WTC11 (cell line): Measurements from ENCODE around the gene FNIP2. TPM values are rescaled to one million over a fixed set of nuclear protein-coding genes. Genes with fewer than 3 reads are reported as not detected.
"Not testable (repeated sequence)": the region's sequence is repeated elsewhere in the genome, so short reads cannot be mapped to it uniquely, and the experiment has no call there.

Experiments
- ATAC-seq: fragments of 200-7000 bp; cut with Tn5 transposase; 2 replicates; pipeline ENCODE4 v1.10.0; 2021; ENCODE audit warnings: mild to moderate bottlenecking, moderate library complexity
- CTCF ChIA-PET: fragments of 300-600 bp; sonication (Branson Sonifier 250); formaldehyde crosslinking; loops from one replicate; lab custom pipeline; 2021; ENCODE audit warnings: antibody characterized with exemption; lab: Charles Lee
- POLR2A ChIA-PET: fragments of 350-600 bp; sonication (Branson Sonifier 250); formaldehyde crosslinking; loops from one replicate; lab custom pipeline; 2021; ENCODE audit warnings: antibody characterized with exemption; lab: Charles Lee
- DNase-seq: peaks from one replicate; pipeline ENCODE4 v3.0.0; 2021; ENCODE audit warnings: low spot score
- H3K27ac Mint-ChIP-seq: 2 replicates; pipeline ENCODE4 v1.8.0; 2021; ENCODE audit warnings: mixed read lengths
- H3K27me3 Mint-ChIP-seq: 2 replicates; pipeline ENCODE4 v1.8.0; 2021; ENCODE audit warnings: low read depth, mild to moderate bottlenecking, moderate library complexity, mixed read lengths
- H3K36me3 Mint-ChIP-seq: 2 replicates; pipeline ENCODE4 v1.8.0; 2021; ENCODE audit warnings: mixed read lengths
- H3K4me1 Mint-ChIP-seq: 2 replicates; pipeline ENCODE4 v1.8.0; 2022; ENCODE audit warnings: mixed read lengths
- H3K4me3 Mint-ChIP-seq: 2 replicates; pipeline ENCODE4 v1.8.0; 2021; ENCODE audit warnings: mild to moderate bottlenecking, moderate library complexity, mixed read lengths
- H3K9me3 Mint-ChIP-seq: 2 replicates; pipeline ENCODE4 v1.8.0; 2021; ENCODE audit warnings: mixed read lengths
- ATF1 ChIP-seq: sonication (generic); formaldehyde crosslinking; IDR thresholded peaks from 2 replicates; pipeline ENCODE4 v1.8.1; 2023; ENCODE audit warnings: mild to moderate bottlenecking, moderate library complexity, missing genetic modification reagents
- FOXK1 ChIP-seq: sonication (generic); formaldehyde crosslinking; IDR thresholded peaks from 2 replicates; pipeline ENCODE4 v1.8.0; 2022; ENCODE audit warnings: mild to moderate bottlenecking, moderate library complexity, missing genetic modification reagents
- GABPB1 ChIP-seq: sonication (generic); formaldehyde crosslinking; IDR thresholded peaks from 2 replicates; pipeline ENCODE4 v1.8.1; 2023; ENCODE audit warnings: mild to moderate bottlenecking, missing genetic modification reagents
- GRHL2 ChIP-seq: fragments of 250-450 bp; sonication (Bioruptor Pico); IDR thresholded peaks from 2 replicates; pipeline ENCODE4 v1.8.0; 2022; ENCODE audit warnings: mild to moderate bottlenecking, moderate library complexity; ENCODE audit not compliant: insufficient replicate concordance, severe bottlenecking
- KAT7 ChIP-seq: sonication (generic); formaldehyde crosslinking; IDR thresholded peaks from 2 replicates; pipeline ENCODE4 v1.8.1; 2023; ENCODE audit warnings: missing genetic modification reagents, mild to moderate bottlenecking, borderline replicate concordance
- ZNF219 ChIP-seq: sonication (generic); formaldehyde crosslinking; IDR thresholded peaks from 2 replicates; pipeline ENCODE4 v1.8.0; 2023; ENCODE audit warnings: missing genetic modification reagents, mild to moderate bottlenecking, borderline replicate concordance
- ZNF423 ChIP-seq: fragments of 250-450 bp; sonication (Bioruptor Pico); IDR thresholded peaks from 2 replicates; pipeline ENCODE4 v2.1.2; 2022; ENCODE audit warnings: mild to moderate bottlenecking, moderate library complexity
- total RNA-seq: library from RNA; stranded (reverse); gene quantifications from 3 replicates; pipeline ENCODE4 v1.2.3, GENCODE V29; 2021
- TF ChIP-seq, protein P1 (sequence below): sonication (generic); formaldehyde crosslinking; IDR thresholded peaks from 2 replicates; pipeline ENCODE4 v1.8.1; 2023; ENCODE audit warnings: mild to moderate bottlenecking, missing genetic modification reagents
- TF ChIP-seq, protein P2 (sequence below): sonication (generic); formaldehyde crosslinking; IDR thresholded peaks from 2 replicates; pipeline ENCODE4 v1.8.0; 2023; ENCODE audit warnings: mild to moderate bottlenecking, missing genetic modification reagents
- TF ChIP-seq, protein P3 (sequence below): fragments of 250-450 bp; sonication (Bioruptor Pico); conservative IDR thresholded peaks from 2 replicates; pipeline ENCODE4 v1.9.0; 2021; ENCODE audit warnings: mild to moderate bottlenecking
- TF ChIP-seq, protein P4 (sequence below): sonication (generic); formaldehyde crosslinking; IDR thresholded peaks from 2 replicates; pipeline ENCODE4 v1.8.0; 2022; ENCODE audit warnings: mild to moderate bottlenecking, missing genetic modification reagents
- TF ChIP-seq, protein P5 (sequence below): fragments of 250-450 bp; sonication (Bioruptor Pico); IDR thresholded peaks from 2 replicates; pipeline ENCODE4 v1.8.0; 2021; ENCODE audit warnings: mild to moderate bottlenecking

Gene FNIP2
- total RNA-seq, 1 experiment from 2014 or later, result 8.6 TPM

DNA sequence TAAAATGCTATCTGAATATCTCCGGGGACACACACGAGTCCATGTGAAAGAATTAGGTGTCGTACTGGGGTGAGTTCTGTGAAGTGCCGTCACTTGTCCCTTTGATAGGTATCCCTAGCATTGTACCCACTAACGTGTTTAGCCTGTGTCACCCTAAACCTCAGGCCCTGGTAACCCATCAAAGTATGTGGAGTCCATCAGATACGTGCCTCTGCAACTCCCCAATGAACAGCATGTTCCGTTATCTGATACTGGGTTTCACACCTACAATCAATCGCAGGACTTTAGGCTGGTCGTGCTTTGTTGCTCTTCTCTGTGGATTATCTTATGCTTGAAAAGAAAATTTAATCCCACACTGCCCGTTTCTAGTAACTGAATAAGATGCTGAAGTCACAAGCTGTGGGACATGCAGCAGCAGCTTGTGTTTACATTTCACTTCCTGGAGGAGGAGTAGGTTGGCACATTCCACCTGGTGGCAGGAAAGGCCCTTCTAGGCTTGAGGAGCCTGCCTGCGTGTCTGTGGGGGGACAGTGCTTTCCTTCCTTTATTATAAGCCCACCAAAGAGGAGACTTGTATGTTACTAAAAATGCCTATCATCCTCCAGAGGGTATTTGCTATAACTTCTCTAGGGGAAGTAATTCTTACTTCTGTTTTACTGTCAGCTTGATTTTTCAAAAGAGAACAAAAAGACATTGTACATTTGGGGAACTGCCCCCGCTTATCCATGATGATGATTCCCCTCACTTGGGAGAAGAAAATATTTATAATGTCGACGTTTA is 127.2 kb downstream of the FNIP2 start (continued):
- TF ChIP-seq ZNF423 (CRISPR knock-in tag) (no peak), KAT7 (CRISPR knock-in tag) (no peak), ATF1 (CRISPR knock-in tag) (no peak)
- TF ChIP-seq, protein P1, sequence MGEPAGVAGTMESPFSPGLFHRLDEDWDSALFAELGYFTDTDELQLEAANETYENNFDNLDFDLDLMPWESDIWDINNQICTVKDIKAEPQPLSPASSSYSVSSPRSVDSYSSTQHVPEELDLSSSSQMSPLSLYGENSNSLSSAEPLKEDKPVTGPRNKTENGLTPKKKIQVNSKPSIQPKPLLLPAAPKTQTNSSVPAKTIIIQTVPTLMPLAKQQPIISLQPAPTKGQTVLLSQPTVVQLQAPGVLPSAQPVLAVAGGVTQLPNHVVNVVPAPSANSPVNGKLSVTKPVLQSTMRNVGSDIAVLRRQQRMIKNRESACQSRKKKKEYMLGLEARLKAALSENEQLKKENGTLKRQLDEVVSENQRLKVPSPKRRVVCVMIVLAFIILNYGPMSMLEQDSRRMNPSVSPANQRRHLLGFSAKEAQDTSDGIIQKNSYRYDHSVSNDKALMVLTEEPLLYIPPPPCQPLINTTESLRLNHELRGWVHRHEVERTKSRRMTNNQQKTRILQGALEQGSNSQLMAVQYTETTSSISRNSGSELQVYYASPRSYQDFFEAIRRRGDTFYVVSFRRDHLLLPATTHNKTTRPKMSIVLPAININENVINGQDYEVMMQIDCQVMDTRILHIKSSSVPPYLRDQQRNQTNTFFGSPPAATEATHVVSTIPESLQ (CRISPR knock-in tag), result no peak

DNA sequence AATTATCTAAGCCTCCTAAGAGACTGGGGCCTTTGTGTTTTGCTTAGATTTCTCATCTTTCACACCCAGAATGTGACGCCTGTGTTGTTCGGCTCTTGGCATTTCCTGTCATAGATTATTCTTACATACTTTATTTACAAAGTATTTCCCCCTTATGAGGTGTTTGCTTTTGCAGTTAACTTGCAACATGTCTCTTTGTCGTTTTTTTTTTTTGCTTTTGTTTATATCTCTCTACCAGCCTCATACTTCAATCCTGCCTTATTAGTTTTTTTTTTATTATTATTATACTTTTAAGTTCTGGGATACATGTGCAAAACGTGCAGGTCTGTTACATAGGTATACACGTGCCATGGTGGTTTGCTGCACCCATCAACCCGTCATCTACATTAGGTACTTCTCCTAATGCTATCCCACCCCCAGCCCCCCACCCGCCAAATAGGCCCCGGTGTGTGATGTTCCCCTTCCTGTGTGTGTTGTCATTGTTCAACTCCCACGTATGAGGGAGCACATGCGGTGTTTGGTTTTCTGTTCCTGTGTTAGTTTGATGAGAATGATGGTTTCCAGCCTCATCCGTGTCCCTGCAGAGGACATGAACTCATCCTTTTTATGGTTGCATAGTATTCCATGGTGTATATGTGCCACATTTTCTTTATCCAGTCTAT is 127.9 kb downstream of the FNIP2 start:
- CTCF ChIA-PET, result interaction anchor here (1.0 to 1.4 kb wide), 4 partner anchors 9 to 305 kb away, joined by 3 to 5 read pairs (median 4); no protein-coding TSS in a partner anchor
- H3K4me1 Mint-ChIP-seq, result peaks cover 20% of the 10 kb centered on the region
- POLR2A ChIA-PET, DNase-seq, H3K27me3 Mint-ChIP-seq, ATAC-seq, H3K4me3 Mint-ChIP-seq: not testable (repeated sequence)
- peak overlapping the region; percentile 34; the same call in 1 of the 2 replicates for H3K27ac Mint-ChIP-seq
- H3K9me3 Mint-ChIP-seq, result peaks cover 11% of the 10 kb centered on the region; the same call in 1 of the 2 replicates
- peaks cover 18% of the 10 kb centered on the region for H3K36me3 Mint-ChIP-seq

DNA sequence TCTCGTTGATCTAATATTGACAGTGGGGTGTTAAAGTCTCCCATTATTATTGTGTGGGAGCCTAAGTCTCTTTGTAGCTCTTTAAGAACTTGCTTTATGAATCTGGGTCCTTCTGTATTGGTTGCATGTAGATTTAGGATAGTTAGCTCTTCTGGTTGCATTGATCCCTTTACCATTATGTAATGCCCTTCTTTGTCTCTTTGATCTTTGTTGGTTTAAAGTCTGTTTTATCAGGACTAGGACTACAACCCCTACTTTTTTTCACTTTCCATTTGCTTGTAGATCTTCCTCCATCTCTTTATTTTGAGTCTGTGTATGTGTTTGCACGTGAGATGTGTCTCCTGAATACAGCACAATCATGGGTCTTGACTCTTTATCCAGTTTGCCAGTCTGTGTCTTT is 131.6 kb downstream of the FNIP2 start:
- peaks cover 22% of the 10 kb centered on the region for H3K36me3 Mint-ChIP-seq
- POLR2A ChIA-PET, CTCF ChIA-PET, H3K4me3 Mint-ChIP-seq, H3K27me3 Mint-ChIP-seq, ATAC-seq, DNase-seq, H3K27ac Mint-ChIP-seq: not testable (repeated sequence)
- peaks cover 16% of the 10 kb centered on the region; the same call in 1 of the 2 replicates for H3K9me3 Mint-ChIP-seq
- peaks cover 32% of the 10 kb centered on the region for H3K4me1 Mint-ChIP-seq

DNA sequence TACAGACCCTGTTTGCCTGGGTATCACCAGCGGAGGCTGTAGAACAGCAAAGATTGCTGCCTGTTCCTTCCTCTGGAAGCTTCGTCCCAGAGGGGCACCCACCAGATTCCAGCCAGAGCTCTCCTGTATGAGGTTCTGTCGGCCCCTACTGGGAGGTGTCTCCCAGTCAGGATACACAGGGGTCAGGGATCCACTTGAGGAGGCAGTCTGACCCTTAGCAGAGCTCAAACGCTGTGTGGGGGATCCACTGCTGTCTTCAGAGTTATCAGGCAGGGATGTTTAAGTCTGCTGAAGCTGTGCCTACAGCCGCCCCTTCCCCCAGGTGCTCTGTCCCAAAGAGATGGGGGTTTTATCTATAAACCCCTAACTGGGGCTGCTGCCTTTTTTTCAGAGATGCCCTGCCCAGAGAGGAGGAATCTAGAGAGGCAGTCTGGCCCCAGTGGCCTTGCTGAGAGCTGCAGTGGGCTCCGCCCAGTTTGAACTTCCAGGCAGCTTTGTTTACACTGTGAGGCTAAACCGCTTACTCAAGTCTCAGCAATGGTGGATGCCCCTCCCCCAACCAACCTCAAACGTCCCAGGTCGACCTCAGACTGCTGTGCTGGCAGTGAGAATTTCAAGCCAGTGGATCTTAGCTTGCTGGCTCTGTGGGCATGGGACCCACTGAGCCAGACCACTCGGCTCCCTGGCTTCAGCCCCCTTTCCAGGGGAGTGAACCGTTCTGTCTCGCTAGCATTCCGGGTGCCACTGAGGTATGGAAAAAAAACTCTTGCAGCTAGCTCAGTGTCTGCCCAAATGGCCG is 133.7 kb downstream of the FNIP2 start:
- TF ChIP-seq GABPB1 (peak; percentile 78), FOXK1 (CRISPR knock-in tag) (peak; percentile 71; the same call in 1 of the 2 replicates)
- TF ChIP-seq, protein P2, sequence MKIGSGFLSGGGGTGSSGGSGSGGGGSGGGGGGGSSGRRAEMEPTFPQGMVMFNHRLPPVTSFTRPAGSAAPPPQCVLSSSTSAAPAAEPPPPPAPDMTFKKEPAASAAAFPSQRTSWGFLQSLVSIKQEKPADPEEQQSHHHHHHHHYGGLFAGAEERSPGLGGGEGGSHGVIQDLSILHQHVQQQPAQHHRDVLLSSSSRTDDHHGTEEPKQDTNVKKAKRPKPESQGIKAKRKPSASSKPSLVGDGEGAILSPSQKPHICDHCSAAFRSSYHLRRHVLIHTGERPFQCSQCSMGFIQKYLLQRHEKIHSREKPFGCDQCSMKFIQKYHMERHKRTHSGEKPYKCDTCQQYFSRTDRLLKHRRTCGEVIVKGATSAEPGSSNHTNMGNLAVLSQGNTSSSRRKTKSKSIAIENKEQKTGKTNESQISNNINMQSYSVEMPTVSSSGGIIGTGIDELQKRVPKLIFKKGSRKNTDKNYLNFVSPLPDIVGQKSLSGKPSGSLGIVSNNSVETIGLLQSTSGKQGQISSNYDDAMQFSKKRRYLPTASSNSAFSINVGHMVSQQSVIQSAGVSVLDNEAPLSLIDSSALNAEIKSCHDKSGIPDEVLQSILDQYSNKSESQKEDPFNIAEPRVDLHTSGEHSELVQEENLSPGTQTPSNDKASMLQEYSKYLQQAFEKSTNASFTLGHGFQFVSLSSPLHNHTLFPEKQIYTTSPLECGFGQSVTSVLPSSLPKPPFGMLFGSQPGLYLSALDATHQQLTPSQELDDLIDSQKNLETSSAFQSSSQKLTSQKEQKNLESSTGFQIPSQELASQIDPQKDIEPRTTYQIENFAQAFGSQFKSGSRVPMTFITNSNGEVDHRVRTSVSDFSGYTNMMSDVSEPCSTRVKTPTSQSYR, result 0 out of 2 replicates have a peak, but pooled peaks have one; percentile 32
- H3K4me3 Mint-ChIP-seq, H3K27me3 Mint-ChIP-seq, H3K27ac Mint-ChIP-seq: not testable (repeated sequence)
- ChIA-PET POLR2A (interaction anchor here (0.6 kb wide), 1 partner anchor 1456 kb away, joined by 3 read pairs; no protein-coding TSS in a partner anchor), CTCF (interaction anchor here (0.8 to 1.3 kb wide), 4 partner anchors 12 to 119 kb away, joined by 3 to 4 read pairs (median 4); no protein-coding TSS in a partner anchor)
- DNase-seq, result peak; percentile 75
- Mint-ChIP-seq H3K9me3 (peaks cover 16% of the 10 kb centered on the region; the same call in 1 of the 2 replicates), H3K4me1 (peaks cover 21% of the 10 kb centered on the region), H3K36me3 (peaks cover 16% of the 10 kb centered on the region)
- peak; percentile 98 for ATAC-seq

DNA sequence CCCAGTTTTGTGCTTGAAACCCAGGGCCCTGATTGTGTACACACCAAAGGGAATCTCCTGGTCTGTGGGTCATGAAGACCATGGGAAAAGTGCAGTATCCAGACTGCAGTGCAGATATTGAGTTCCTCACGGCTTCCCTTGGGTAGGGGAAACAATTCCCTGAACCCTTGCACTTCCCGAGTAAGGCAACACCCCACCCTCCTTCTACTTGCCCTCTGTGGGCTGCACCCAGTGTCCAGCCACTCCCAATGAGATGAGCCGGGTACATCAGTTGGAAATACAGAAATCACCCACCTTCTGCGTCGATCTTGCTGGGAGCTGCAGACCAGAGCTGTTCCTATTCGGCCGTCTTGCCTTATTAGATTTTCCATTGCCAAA is 134.2 kb downstream of the FNIP2 start:
- H3K27ac Mint-ChIP-seq, result peak overlapping the region; percentile 52; the same call in 1 of the 2 replicates
- TF ChIP-seq, protein P3, sequence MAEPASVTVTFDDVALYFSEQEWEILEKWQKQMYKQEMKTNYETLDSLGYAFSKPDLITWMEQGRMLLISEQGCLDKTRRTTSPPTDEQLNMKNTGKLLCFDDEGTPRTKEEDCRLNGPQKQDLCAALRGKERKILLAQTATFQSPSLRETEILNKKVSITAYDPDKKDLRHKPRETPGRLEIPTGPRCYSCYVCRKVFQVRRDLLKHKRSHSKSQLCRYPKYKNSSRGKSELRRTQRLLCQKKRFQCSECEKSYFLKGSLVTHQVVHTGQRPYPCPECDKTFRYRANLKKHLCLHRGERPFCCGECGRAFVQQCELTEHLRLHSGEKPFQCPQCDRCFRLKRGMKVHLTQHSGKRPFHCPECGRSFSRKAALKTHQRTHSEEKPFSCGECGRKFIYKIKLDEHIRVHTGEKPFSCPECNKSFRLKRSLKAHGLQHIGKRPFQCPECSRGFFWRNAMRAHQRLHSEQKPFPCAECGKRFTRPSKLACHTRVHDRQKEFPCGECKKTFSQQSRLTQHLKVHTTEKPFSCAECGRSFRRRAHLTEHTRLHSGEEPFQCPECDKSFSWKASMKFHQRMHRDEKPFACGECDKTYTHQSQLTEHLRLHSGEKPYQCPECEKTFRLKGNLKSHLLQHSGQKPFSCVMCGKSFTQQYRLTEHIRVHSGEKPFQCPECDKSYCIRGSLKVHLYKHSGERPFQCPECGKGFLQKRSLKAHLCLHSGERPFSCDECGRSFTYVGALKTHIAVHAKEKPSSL (CRISPR knock-in tag), result no peak
- TF ChIP-seq GABPB1, result no peak
- TF ChIP-seq ZNF219 (CRISPR knock-in tag), result no peak
- TF ChIP-seq GRHL2 (CRISPR knock-in tag), result no peak
- TF ChIP-seq, protein P4, sequence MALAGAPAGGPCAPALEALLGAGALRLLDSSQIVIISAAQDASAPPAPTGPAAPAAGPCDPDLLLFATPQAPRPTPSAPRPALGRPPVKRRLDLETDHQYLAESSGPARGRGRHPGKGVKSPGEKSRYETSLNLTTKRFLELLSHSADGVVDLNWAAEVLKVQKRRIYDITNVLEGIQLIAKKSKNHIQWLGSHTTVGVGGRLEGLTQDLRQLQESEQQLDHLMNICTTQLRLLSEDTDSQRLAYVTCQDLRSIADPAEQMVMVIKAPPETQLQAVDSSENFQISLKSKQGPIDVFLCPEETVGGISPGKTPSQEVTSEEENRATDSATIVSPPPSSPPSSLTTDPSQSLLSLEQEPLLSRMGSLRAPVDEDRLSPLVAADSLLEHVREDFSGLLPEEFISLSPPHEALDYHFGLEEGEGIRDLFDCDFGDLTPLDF (CRISPR knock-in tag), result no peak
- TF ChIP-seq, protein P5, sequence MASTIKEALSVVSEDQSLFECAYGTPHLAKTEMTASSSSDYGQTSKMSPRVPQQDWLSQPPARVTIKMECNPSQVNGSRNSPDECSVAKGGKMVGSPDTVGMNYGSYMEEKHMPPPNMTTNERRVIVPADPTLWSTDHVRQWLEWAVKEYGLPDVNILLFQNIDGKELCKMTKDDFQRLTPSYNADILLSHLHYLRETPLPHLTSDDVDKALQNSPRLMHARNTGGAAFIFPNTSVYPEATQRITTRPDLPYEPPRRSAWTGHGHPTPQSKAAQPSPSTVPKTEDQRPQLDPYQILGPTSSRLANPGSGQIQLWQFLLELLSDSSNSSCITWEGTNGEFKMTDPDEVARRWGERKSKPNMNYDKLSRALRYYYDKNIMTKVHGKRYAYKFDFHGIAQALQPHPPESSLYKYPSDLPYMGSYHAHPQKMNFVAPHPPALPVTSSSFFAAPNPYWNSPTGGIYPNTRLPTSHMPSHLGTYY (CRISPR knock-in tag), result no peak

More for the DNA sequence above, 134.2 kb downstream of the FNIP2 start:
- ATAC-seq (no peak), DNase-seq (no peak)
- H3K9me3 Mint-ChIP-seq, result peaks cover 15% of the 10 kb centered on the region; the same call in 1 of the 2 replicates
- peaks cover 21% of the 10 kb centered on the region for H3K4me1 Mint-ChIP-seq
- POLR2A ChIA-PET, result no interaction called here
- no peaks in the 10 kb centered on the region for H3K27me3 Mint-ChIP-seq
- CTCF ChIA-PET, result interaction anchor here (0.8 to 1.3 kb wide), 3 partner anchors 46 to 119 kb away, joined by 3 to 4 read pairs (median 4); no protein-coding TSS in a partner anchor
- peaks cover 12% of the 10 kb centered on the region for H3K36me3 Mint-ChIP-seq
- no peak overlapping the region for H3K4me3 Mint-ChIP-seq
